Pancreas (tissue), 10 donors: ENCODE data around the gene LEUTX. TPM values are rescaled to one million over a fixed set of nuclear protein-coding genes. Genes with fewer than 3 reads are reported as not detected.

Source experiments
- ATAC-seq, 4 donors: fragments of 200-7000 bp; cut with Tn5 transposase; one replicate each; pipeline versions ENCODE4 v1.8.0 to v1.9.1; 2020; ENCODE audit warnings: mild to moderate bottlenecking in 4 of 4, moderate library complexity in 4 of 4
- DNase-seq, 6 donors: peaks; one replicate each; pipeline ENCODE4 v3.0.0-alpha.2; 2020
- FAIRE-seq: peaks from 2 replicates; lab custom pipeline; 2012; peaks lifted over from hg19 to GRCh38; lab: Jason Lieb, UNC
- H3K27ac ChIP-seq, 4 donors: fragments of 200-600 bp; sonication (generic); 1 replicate in 3 of 4; 2 replicates in 1 of 4; pipeline versions ENCODE4 v1.5.0 to v1.8.0; 2020
- H3K27me3 ChIP-seq, 4 donors: fragments of 200-600 bp; one replicate each; pipeline ENCODE4 v1.8.0; 2021
- H3K36me3 ChIP-seq, 3 donors: fragments of 200-600 bp; sonication (generic) in 1 of 3; one replicate each; pipeline versions ENCODE4 v1.5.0 to v1.8.0; 2020 to 2021
- H3K4me1 ChIP-seq, 3 donors: fragments of 200-600 bp; one replicate each; pipeline ENCODE4 v1.8.0; 2021
- H3K4me3 ChIP-seq, 4 donors: fragments of 200-600 bp; sonication (generic) in 2 of 4; one replicate each; pipeline versions ENCODE4 v1.5.0 to v1.8.0; 2020 to 2021
- H3K9me3 ChIP-seq, 4 donors: fragments of 200-600 bp; one replicate each; pipeline ENCODE4 v1.8.0; 2021
- CTCF ChIP-seq, 4 donors: fragments of 200-600 bp; sonication (generic) in 3 of 4; IDR thresholded peaks; one replicate each; pipeline versions ENCODE4 v1.5.0 to v1.8.0; 2021; ENCODE audit warnings: antibody characterized with exemption in 4 of 4
- WGBS, 2 donors: extraction: QIAGEN DNeasy Blood & Tissue Kit; methylation state at CpG; one replicate each; pipeline ENCODE4 v1.1.7; 2013; 5-methylcytosine and 5-hydroxymethylcytosine counted together
- intact Hi-C, 3 donors: fragments of 100-400 bp; cut with DNase I; formaldehyde crosslinking; loops; one replicate each; pipeline versions ENCODE4 v1.11.1 to v1.14.2; 2022
- polyA plus RNA-seq, 2 donors: library from polyadenylated mRNA; stranded (reverse); fragments of 200-250 nt; gene quantifications; one replicate each; pipeline ENCODE4 v1.2.3, GENCODE V29; 2013
- total RNA-seq, 6 donors: library from RNA; stranded (reverse); fragmentation: NEBNext Ultra II Directional in 4 of 6; extraction: Animal tissue kit (Norgen Biotek cat#: 25700) in 4 of 6; gene quantifications; one replicate each; pipeline versions ENCODE4 v1.2.1 to v1.2.4, GENCODE V29; 2021 to 2023
- donor health status: healthy with polysubstance abuse.
- donor health status: DM: no; HTN: no; CAD: no; lungs with moderate emphysema.
- donor health status: DM: no; HTN: no; CAD: no.
- donor health status: control.
- donor health status: control.
- donor health status: Bipolar disorder and iron deficiency.
- donor health status: DM: yes; HTN: yes; CAD: no.
- donor health status: DM: no; HTN: no; CAD: no.
- donor health status: DM: no; HTN: no; CAD: no.
- donor health status: DM: yes; HTN: yes; CAD: no.

LEUTX gene
- total and polyA plus RNA-seq, 8 donors = not detected

DNA sequence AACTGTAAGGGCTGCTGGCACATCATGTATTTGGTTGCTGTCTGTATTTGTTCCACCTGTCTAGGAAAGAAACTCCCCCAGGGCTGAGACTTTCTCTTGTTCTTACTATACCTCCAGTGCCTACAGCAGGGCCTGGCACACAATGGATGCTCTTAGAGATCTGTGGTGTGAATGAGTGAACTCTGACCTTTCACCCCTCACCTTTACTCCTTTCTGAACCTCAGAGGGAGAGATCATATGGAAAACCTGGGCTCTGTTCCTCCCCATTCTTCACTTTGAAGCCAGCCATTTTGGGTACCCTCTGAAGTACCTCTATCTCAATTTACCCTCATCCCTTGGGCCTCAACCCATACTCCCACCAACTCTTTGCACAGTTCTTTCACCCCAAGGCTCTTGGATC is 52.2 kb downstream of the LEUTX start:
- Histone ChIP-seq H3K4me1 (peaks cover 9 to 14% (median 10%) of the 10 kb centered on the region in 3 donors), H3K4me3 (no peak overlapping the region), H3K27ac (no peak overlapping the region), H3K9me3 (no peaks in the 10 kb centered on the region), H3K36me3 (peaks cover 0 to 40% (median 22%) of the 10 kb centered on the region in 3 donors), H3K27me3 (no peaks in the 10 kb centered on the region)
- FAIRE-seq (no peak), DNase-seq (no peak), ATAC-seq (no peak)
- TF ChIP-seq CTCF (IDR thresholded peaks at IDR 0.05) = no peak
- intact Hi-C loops = no loop called here

DNA sequence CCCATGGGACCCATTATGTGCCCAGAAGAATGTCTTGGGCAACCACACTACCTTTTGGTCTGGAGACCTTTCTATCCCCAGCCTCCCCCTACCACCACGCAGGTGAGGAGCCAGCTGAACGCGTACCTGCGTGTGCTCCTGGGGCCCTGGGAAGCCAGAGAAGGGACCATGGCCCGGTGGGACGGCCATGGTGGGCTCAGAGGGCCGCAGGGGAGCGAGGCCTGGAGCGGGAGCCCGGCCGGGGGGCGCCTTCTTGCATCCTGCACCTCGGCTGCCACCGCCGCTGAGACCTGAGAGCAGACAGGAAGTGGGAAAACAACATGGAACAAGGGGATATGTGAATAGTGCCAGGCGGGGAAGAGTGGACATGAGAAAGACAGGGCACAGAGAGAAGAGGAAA is 53.0 kb downstream of the LEUTX start:
- peaks cover 4 to 40% (median 29%) of the 10 kb centered on the region in 3 donors for H3K36me3 ChIP-seq

GRCh38 chr19:39832341-39833083 is 53.9 kb downstream of the LEUTX start:
- DNase-seq = no peak
- intact Hi-C loops = no loop called here
- 56 to 62% methylated on average over 5 of the region's 5 CpGs for WGBS, 2 donors
- Histone ChIP-seq H3K36me3 (peaks cover 4 to 45% (median 37%) of the 10 kb centered on the region in 3 donors), H3K4me1 (peaks cover 9 to 14% (median 10%) of the 10 kb centered on the region in 3 donors), H3K9me3 (no peaks in the 10 kb centered on the region), H3K27ac (peak overlapping the region in 3 of 4 donors; percentile 75 to 89 (median 83)), H3K27me3 (no peaks in the 10 kb centered on the region), H3K4me3 (peak overlapping the region; percentile 68 to 98 (median 95))
- no peak for FAIRE-seq
- no peak for ATAC-seq
- TF ChIP-seq CTCF (IDR thresholded peaks at IDR 0.05) = no peak

More for the DNA sequence above, 53.0 kb downstream of the LEUTX start:
- H3K27me3 ChIP-seq = no peaks in the 10 kb centered on the region
- no peak overlapping the region for H3K4me3 ChIP-seq
- WGBS, 2 donors = 87 to 92% methylated on average over 16 of the region's 16 CpGs
- FAIRE-seq (no peak), DNase-seq (no peak), ATAC-seq (no peak)
- no peak overlapping the region for H3K27ac ChIP-seq
- no peak for TF ChIP-seq CTCF (IDR thresholded peaks at IDR 0.05)
- peaks cover 9 to 14% (median 10%) of the 10 kb centered on the region in 3 donors for H3K4me1 ChIP-seq
- intact Hi-C loops = no loop called here
- no peaks in the 10 kb centered on the region for H3K9me3 ChIP-seq

GRCh38 chr19:39833160-39833463 is 54.5 kb downstream of the LEUTX start:
- 0 to 1% methylated on average over 20 to 24 of the region's 24 CpGs for WGBS, 2 donors
- Histone ChIP-seq H3K4me1 (peaks cover 9 to 14% (median 10%) of the 10 kb centered on the region in 3 donors), H3K36me3 (peaks cover 4 to 50% (median 38%) of the 10 kb centered on the region in 3 donors), H3K9me3 (no peaks in the 10 kb centered on the region), H3K4me3 (peak overlapping the region; percentile 68 to 98 (median 95)), H3K27ac (peak overlapping the region; percentile 75 to 89 (median 81)), H3K27me3 (no peaks in the 10 kb centered on the region)
- intact Hi-C loops = no loop called here
- ATAC-seq (peak in 1 of 4 donors; percentile 39), DNase-seq (no peak), FAIRE-seq (no peak)
- no peak for TF ChIP-seq CTCF (IDR thresholded peaks at IDR 0.05)
